ENCODE results near the gene FAM193A.

- TF ChIP-seq CTCF (IDR thresholded peaks at IDR 0.05; ENCODE audit: low read length) (no peak), EZH2 (IDR thresholded peaks at IDR 0.05; ENCODE audit: borderline replicate concordance, low read length) (no peak)
Observed at GRCh38 chr4:2503809-2504208, 32.6 kb upstream of the FAM193A start.

All from OCI-LY1 (cell line).